Psoas muscle (tissue), 8 donors: ENCODE measurements around the gene TMEM63A. TPM values are rescaled to one million over a fixed set of nuclear protein-coding genes. Genes with fewer than 3 reads are reported as not detected.

ENCODE experiments used
- ATAC-seq, 4 donors: fragments of 200-7000 bp; cut with Tn5 transposase; one replicate each; pipeline ENCODE4 v1.9.1; 2020; ENCODE audit warnings: moderate library complexity in 3 of 4, mild to moderate bottlenecking in 2 of 4
- DNase-seq, 2 donors: peaks; one replicate each; pipeline ENCODE4 v3.0.0-alpha.2; 2020
- H3K27ac ChIP-seq: fragments of 200-600 bp; one replicate; pipeline ENCODE4 v1.8.0; 2022
- H3K27me3 ChIP-seq, 3 donors: fragments of 200-600 bp in 1 of 3; one replicate each; pipeline versions ENCODE4 v1.6.1 to v1.8.0; 2013 to 2022; ENCODE audit warnings: low read length in 2 of 3, mild to moderate bottlenecking in 2 of 3, moderate library complexity in 1 of 3; ENCODE audit not compliant: insufficient read depth in 3 of 3
- H3K36me3 ChIP-seq, 2 donors: fragments of 200-600 bp in 1 of 2; one replicate each; pipeline versions ENCODE4 v1.6.1 to v1.8.0; 2013 to 2022; ENCODE audit warnings: low read depth in 1 of 2, mild to moderate bottlenecking in 1 of 2, moderate library complexity in 1 of 2; ENCODE audit not compliant: insufficient read depth in 1 of 2
- H3K4me1 ChIP-seq: fragments of 200-600 bp; one replicate; pipeline ENCODE4 v1.8.0; 2022
- H3K4me3 ChIP-seq: fragments of 200-600 bp; one replicate; pipeline ENCODE4 v1.8.0; 2022; ENCODE audit warnings: mild to moderate bottlenecking
- H3K9me3 ChIP-seq: fragments of 200-600 bp; one replicate; pipeline ENCODE4 v1.8.0; 2022
- CTCF ChIP-seq: fragments of 200-600 bp; IDR thresholded peaks from one replicate; pipeline ENCODE4 v1.8.0; 2022; ENCODE audit warnings: antibody characterized with exemption
- WGBS, 3 donors: extraction: QIAGEN DNeasy Blood & Tissue Kit; methylation state at CpG; one replicate each; pipeline versions ENCODE4 v1.1.6 to v1.1.7; 2013; 5-methylcytosine and 5-hydroxymethylcytosine counted together
- intact Hi-C, 2 donors: fragments of 100-400 bp; cut with DNase I; formaldehyde crosslinking; loops; one replicate each; pipeline versions ENCODE4 v1.11.0 to v1.14.2; 2022
- polyA plus RNA-seq, 3 donors: library from polyadenylated mRNA; stranded (reverse); fragments of 200-250 nt; gene quantifications; one replicate each; pipeline ENCODE4 v1.2.3, GENCODE V29; 2013
- total RNA-seq, 4 donors: library from RNA; stranded (reverse); fragmentation: NEBNext Ultra II Directional in 2 of 4; extraction: Animal tissue kit (Norgen Biotek cat#: 25700) in 2 of 4; gene quantifications; one replicate each; pipeline versions ENCODE4 v1.2.1 to v1.2.4, GENCODE V29; 2021 to 2023
- donor health status: healthy with polysubstance abuse.
- donor health status: DM: no; HTN: no; CAD: no; lungs with moderate emphysema.
- donor health status: Bipolar disorder and iron deficiency.
- donor health status: healthy.
- donor health status: DM: yes; HTN: yes; CAD: no.
- donor health status: DM: no; HTN: no; CAD: no.
- donor health status: DM: no; HTN: no; CAD: no.
- donor health status: DM: yes; HTN: yes; CAD: no.

Gene TMEM63A
- total and polyA plus RNA-seq, 7 donors: 7.1 to 17.9 (median 14.2) TPM

- intact Hi-C loops: no loop called here
- DNase-seq: no peak
- WGBS, 3 donors: 94 to 97% (median 97%) methylated on average over 5 to 7 of the region's 7 CpGs
- Histone ChIP-seq H3K27ac (no peak overlapping the region), H3K4me1 (no peaks in the 10 kb centered on the region), H3K9me3 (no peaks in the 10 kb centered on the region), H3K36me3 (no peaks in the 10 kb centered on the region), H3K27me3 (no peaks in the 10 kb centered on the region), H3K4me3 (no peak overlapping the region)
- no peak for TF ChIP-seq CTCF
- ATAC-seq: no peak
Measured at GRCh38 chr1:225907341-225907740, 25.2 kb upstream of the TMEM63A start.

- ATAC-seq: no peak
- Histone ChIP-seq H3K4me1 (no peaks in the 10 kb centered on the region), H3K4me3 (no peak overlapping the region), H3K9me3 (no peaks in the 10 kb centered on the region), H3K27me3 (no peaks in the 10 kb centered on the region), H3K27ac (no peak overlapping the region), H3K36me3 (no peaks in the 10 kb centered on the region)
- TF ChIP-seq CTCF: no peak
- intact Hi-C loops: no loop called here
- no peak for DNase-seq
- WGBS, 3 donors: 84 to 89% (median 88%) methylated on average over 6 of the region's 6 CpGs
Measured at GRCh38 chr1:225906467-225906866, 24.3 kb upstream of the TMEM63A start.

DNA sequence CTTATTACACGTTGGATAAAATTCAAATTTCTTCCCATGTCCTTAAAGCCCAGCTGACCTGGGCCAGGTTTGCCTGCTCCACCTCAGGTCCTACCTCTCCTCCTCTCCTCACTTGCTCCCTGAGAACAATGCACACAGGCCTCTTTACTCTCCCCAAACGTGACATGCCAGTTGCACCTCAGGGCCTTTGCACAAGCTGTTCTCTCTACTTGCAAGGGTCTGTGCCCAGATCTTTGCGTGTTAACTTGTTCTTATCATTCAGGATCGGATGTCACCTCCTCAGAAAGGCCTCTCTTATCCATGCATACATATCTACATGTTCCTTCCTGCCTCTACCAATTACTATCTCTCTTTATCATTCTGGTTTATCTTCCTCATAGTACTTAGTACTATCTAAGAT, 21.4 kb upstream of the TMEM63A start:
- Histone ChIP-seq H3K4me1 (no peaks in the 10 kb centered on the region), H3K36me3 (no peaks in the 10 kb centered on the region), H3K27ac (no peak overlapping the region), H3K27me3 (no peaks in the 10 kb centered on the region), H3K4me3 (no peak overlapping the region), H3K9me3 (no peaks in the 10 kb centered on the region)
- TF ChIP-seq CTCF: no peak
- DNase-seq: no peak
- 88 to 90% (median 89%) methylated on average over 4 of the region's 4 CpGs for WGBS, 3 donors
- no peak for ATAC-seq
- intact Hi-C loops: no loop called here

DNA sequence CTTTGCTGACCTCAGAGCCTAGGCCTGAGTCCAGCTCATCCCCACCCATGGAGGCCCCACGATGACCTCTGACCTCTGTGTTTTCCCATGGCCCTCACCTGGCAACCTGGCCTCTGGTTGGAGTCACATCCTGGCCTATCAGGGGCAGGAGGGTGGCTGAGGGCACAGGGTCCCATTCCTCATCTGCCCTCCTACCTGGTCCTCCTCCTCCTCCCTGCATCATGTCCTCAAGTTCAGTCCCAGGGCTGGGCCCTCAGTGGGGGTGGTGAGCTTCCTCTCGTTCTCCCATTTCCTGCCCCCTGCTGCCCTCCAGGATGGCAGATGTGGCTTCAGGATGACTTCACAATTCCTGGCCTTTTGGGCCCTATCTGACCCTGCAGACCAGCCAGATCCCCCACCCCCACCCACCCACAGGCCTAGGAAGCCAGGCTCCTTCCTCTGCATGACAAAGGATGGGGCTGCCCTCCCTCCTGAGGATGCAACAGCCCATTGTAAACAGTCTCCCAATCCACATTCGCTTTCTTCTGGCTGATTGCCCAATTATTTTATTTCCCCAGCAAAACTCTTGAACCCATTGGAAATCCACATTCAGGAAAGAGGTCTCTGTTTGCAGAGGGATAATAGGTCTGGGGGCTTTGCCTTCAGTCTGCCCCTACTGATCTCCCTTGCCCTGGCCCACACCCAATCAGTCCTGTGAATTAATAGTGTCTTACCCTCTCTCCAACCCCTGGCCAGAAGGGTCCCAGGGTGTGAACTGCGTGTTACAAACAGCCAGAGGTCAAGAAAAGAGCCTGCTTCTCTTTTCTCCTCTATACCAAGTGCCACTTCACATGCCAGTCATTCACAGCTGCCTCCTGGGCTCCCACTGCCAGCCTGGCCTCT, 17.1 kb upstream of the TMEM63A start:
- H3K27ac ChIP-seq: no peak overlapping the region
- H3K9me3 ChIP-seq: no peaks in the 10 kb centered on the region
- ATAC-seq (no peak), DNase-seq (peak in 1 of 2 donors; percentile 26)
- 45 to 59% (median 51%) methylated on average over 4 of the region's 4 CpGs for WGBS, 3 donors
- no peak overlapping the region for H3K4me3 ChIP-seq
- H3K36me3 ChIP-seq: no peaks in the 10 kb centered on the region
- no peak for TF ChIP-seq CTCF
- no peaks in the 10 kb centered on the region for H3K27me3 ChIP-seq
- no peaks in the 10 kb centered on the region for H3K4me1 ChIP-seq
- intact Hi-C loops: no loop called here
